ENCODE data around the gene DACT3.
A peak's percentile ranks its signal among the peaks of the same experiment; 100 is the strongest.

Gene DACT3

DNA sequence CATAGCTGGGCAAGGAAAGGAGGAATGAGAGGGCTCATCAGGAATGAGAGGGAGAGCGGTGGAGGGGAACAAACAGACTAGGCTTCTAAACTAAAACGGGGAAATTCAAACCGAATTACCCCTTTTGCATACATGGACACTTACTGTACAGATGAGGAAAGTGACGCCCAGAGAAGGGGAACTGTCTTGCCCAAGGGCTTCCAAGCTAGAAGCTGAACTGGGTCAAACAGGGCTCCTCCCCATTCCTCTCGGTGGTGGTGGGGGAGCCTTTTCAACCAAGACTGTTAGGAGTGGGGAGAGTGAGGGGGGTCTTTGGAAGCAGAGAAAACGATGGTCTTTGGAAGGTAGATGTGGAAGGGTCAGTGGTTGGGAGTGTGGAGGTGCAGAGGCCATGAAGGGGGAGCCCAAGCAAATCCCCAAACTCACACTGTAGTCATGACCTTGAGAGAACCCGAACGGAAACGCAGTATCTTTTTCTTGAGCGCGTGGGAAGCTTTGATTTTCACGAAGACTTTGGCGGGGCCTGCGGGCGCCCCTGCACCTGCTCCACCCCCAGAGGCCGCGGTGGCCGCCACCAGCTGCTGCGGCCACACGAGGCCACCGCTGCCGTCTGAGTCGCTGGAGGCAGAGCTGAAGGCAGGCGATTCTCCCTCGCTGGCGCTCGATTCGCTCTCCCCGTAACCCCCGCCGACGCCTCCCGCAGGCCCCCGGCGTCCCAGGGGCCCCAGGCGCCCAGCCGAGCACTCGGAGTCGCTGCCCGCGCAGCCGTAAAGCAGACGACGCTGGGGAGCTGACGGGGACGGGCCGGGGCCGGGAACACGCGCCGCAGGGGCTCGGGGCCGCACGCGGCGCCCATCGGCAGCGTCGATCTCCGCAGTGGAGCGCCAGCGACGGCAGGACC lies 12.7 kb downstream of the DACT3 start:
- no peak overlapping the region for H2BK120ac ChIP-seq (ENCODE audit: insufficient read depth, low read length, poor library complexity)
- no peak overlapping the region for H3K23ac ChIP-seq (ENCODE audit: low read length)
- H3K9me3 ChIP-seq (ENCODE audit: insufficient read depth, low read depth, low read length), result peaks cover 24% of the 10 kb centered on the region
- H4K12ac ChIP-seq (ENCODE audit: low read depth, low read length), result no peak overlapping the region
- no peak overlapping the region for H2BK12ac ChIP-seq (ENCODE audit: low read length)
- no peaks in the 10 kb centered on the region for H3K4me1 ChIP-seq (ENCODE audit: control insufficient read depth in 1 of 2, insufficient read depth in 2 of 2, low read length in 2 of 2)
- H4K91ac ChIP-seq (ENCODE audit: low read depth, low read length), result no peak overlapping the region
- no peak overlapping the region for H3K4me3 ChIP-seq (ENCODE audit: low read depth, low read length)
- no peak overlapping the region for H3K14ac ChIP-seq (ENCODE audit: low read length)
- no peak overlapping the region for H4K8ac ChIP-seq (ENCODE audit: low read depth, low read length)
- H2AK5ac ChIP-seq (ENCODE audit: low read length), result no peak overlapping the region
- H3K27me3 ChIP-seq (ENCODE audit: insufficient read depth, low read length), result peaks cover 30% of the 10 kb centered on the region
- no CpG with 5 or more reads among the region's 63 CpGs for WGBS (ENCODE audit: extremely low coverage, insufficient coverage, insufficient read length)
- no peaks in the 10 kb centered on the region for H3K79me2 ChIP-seq (ENCODE audit: control insufficient read depth, insufficient read depth, low read length, poor library complexity)
- no peak overlapping the region for H3K18ac ChIP-seq (ENCODE audit: low read length)
- H3K4me2 ChIP-seq (ENCODE audit: low read length), result no peak overlapping the region
- H3K27ac ChIP-seq (ENCODE audit: low read depth, low read length), result no peak overlapping the region
- H3K79me1 ChIP-seq (ENCODE audit: low read length), result no peaks in the 10 kb centered on the region
- DNase-seq, result no peak
- H3K9ac ChIP-seq (ENCODE audit: low read length), result no peak overlapping the region
- H3K36me3 ChIP-seq (ENCODE audit: control insufficient read depth in 1 of 2, insufficient read depth in 2 of 2, low read length in 2 of 2), result peaks cover 5 to 18% of the 10 kb centered on the region in 2 experiments
- H2AFZ ChIP-seq (ENCODE audit: insufficient read depth, low read length, poor library complexity), result no peak overlapping the region
- H3K4ac ChIP-seq (ENCODE audit: low read depth, low read length), result no peak overlapping the region
- no peak overlapping the region for H2BK5ac ChIP-seq (ENCODE audit: low read depth, low read length, poor library complexity)

DNA sequence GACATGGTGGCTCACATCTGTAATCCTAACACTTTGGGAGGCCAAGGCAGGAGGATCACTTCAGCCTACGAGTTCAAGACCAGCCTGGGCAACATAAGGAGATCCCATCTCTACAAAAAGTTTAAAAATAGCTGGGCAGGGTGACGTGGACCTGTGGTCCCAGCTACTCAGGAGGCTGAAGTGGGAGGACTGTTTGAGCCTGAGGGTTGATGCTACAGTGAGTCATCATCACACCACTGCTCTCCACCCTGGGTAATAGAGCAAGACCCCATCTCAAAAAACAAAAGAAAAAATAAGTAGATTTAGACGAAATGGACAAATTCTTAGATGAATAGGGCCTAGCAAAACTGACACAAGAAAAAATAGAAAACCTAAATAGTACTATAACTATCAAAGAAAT lies 14.6 kb downstream of the DACT3 start:
- no peak overlapping the region for H2BK12ac ChIP-seq (ENCODE audit: low read length)
- H2AFZ ChIP-seq (ENCODE audit: insufficient read depth, low read length, poor library complexity), result no peak overlapping the region
- H2BK5ac ChIP-seq (ENCODE audit: low read depth, low read length, poor library complexity), result no peak overlapping the region
- no peak overlapping the region for H4K12ac ChIP-seq (ENCODE audit: low read depth, low read length)
- no peak overlapping the region for H3K23ac ChIP-seq (ENCODE audit: low read length)
- H3K9ac ChIP-seq (ENCODE audit: low read length), result no peak overlapping the region
- no peaks in the 10 kb centered on the region for H3K79me2 ChIP-seq (ENCODE audit: control insufficient read depth, insufficient read depth, low read length, poor library complexity)
- H3K18ac ChIP-seq (ENCODE audit: low read length), result no peak overlapping the region
- peaks cover 24% of the 10 kb centered on the region for H3K9me3 ChIP-seq (ENCODE audit: insufficient read depth, low read depth, low read length)
- H2AK5ac ChIP-seq (ENCODE audit: low read length), result no peak overlapping the region
- H3K4me2 ChIP-seq (ENCODE audit: low read length), result no peak overlapping the region
- no peak overlapping the region for H3K14ac ChIP-seq (ENCODE audit: low read length)
- no peak overlapping the region for H4K8ac ChIP-seq (ENCODE audit: low read depth, low read length)
- H3K27ac ChIP-seq (ENCODE audit: low read depth, low read length), result no peak overlapping the region
- no CpG with 5 or more reads among the region's 3 CpGs for WGBS (ENCODE audit: extremely low coverage, insufficient coverage, insufficient read length)
- H3K79me1 ChIP-seq (ENCODE audit: low read length), result no peaks in the 10 kb centered on the region
- H3K4me1 ChIP-seq (ENCODE audit: control insufficient read depth in 1 of 2, insufficient read depth in 2 of 2, low read length in 2 of 2), result no peaks in the 10 kb centered on the region
- no peak overlapping the region for H3K4me3 ChIP-seq (ENCODE audit: low read depth, low read length)
- no peak overlapping the region for H2BK120ac ChIP-seq (ENCODE audit: insufficient read depth, low read length, poor library complexity)
- peaks cover 30% of the 10 kb centered on the region for H3K27me3 ChIP-seq (ENCODE audit: insufficient read depth, low read length)
- DNase-seq, result no peak
- H4K91ac ChIP-seq (ENCODE audit: low read depth, low read length), result no peak overlapping the region
- H3K4ac ChIP-seq (ENCODE audit: low read depth, low read length), result no peak overlapping the region
- peaks cover 0 to 9% of the 10 kb centered on the region in 2 experiments for H3K36me3 ChIP-seq (ENCODE audit: control insufficient read depth in 1 of 2, insufficient read depth in 2 of 2, low read length in 2 of 2)

DNA sequence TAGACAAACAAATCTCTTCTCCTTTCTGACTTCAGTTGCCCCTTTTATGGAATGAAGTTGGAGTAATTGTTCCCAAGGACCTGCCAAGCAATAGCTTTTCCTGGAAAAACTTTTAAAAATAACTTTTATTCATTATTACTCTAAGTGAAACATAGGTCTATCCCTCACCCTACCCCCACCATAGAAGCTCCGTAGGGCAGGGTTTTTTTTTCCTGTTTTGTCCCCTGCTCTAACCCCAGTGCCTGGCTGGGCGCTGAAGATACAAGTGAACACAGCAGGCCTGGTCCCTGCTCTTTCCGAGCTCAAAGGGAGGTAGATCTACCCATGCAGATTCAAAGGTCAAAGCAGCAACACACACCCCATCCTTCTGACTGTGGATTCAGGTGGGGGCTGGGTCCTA lies 16.3 kb downstream of the DACT3 start:
- no peak overlapping the region for H2BK5ac ChIP-seq (ENCODE audit: low read depth, low read length, poor library complexity)
- no peak overlapping the region for H4K8ac ChIP-seq (ENCODE audit: low read depth, low read length)
- peaks cover 6 to 9% of the 10 kb centered on the region in 2 experiments for H3K4me1 ChIP-seq (ENCODE audit: control insufficient read depth in 1 of 2, insufficient read depth in 2 of 2, low read length in 2 of 2)
- H3K23ac ChIP-seq (ENCODE audit: low read length), result no peak overlapping the region
- H2BK12ac ChIP-seq (ENCODE audit: low read length), result no peak overlapping the region
- peaks cover 28% of the 10 kb centered on the region for H3K27me3 ChIP-seq (ENCODE audit: insufficient read depth, low read length)
- H3K9me3 ChIP-seq (ENCODE audit: insufficient read depth, low read depth, low read length), result peaks cover 19% of the 10 kb centered on the region
- no peak overlapping the region for H3K27ac ChIP-seq (ENCODE audit: low read depth, low read length)
- no peaks in the 10 kb centered on the region for H3K79me2 ChIP-seq (ENCODE audit: control insufficient read depth, insufficient read depth, low read length, poor library complexity)
- peaks cover 4% of the 10 kb centered on the region for H3K79me1 ChIP-seq (ENCODE audit: low read length)
- H3K9ac ChIP-seq (ENCODE audit: low read length), result peak overlapping the region; percentile 48
- no peak overlapping the region for H3K18ac ChIP-seq (ENCODE audit: low read length)
- DNase-seq, result no peak
- WGBS (ENCODE audit: extremely low coverage, insufficient coverage, insufficient read length), result no CpG with 5 or more reads among the region's 3 CpGs
- no peak overlapping the region for H3K4me3 ChIP-seq (ENCODE audit: low read depth, low read length)
- no peak overlapping the region for H2BK120ac ChIP-seq (ENCODE audit: insufficient read depth, low read length, poor library complexity)
- H3K36me3 ChIP-seq (ENCODE audit: control insufficient read depth in 1 of 2, insufficient read depth in 2 of 2, low read length in 2 of 2), result peaks cover 0 to 9% of the 10 kb centered on the region in 2 experiments
- no peak overlapping the region for H3K14ac ChIP-seq (ENCODE audit: low read length)
- H3K4me2 ChIP-seq (ENCODE audit: low read length), result no peak overlapping the region
- H3K4ac ChIP-seq (ENCODE audit: low read depth, low read length), result no peak overlapping the region
- no peak overlapping the region for H4K12ac ChIP-seq (ENCODE audit: low read depth, low read length)
- no peak overlapping the region for H4K91ac ChIP-seq (ENCODE audit: low read depth, low read length)
- no peak overlapping the region for H2AK5ac ChIP-seq (ENCODE audit: low read length)
- no peak overlapping the region for H2AFZ ChIP-seq (ENCODE audit: insufficient read depth, low read length, poor library complexity)

DNA sequence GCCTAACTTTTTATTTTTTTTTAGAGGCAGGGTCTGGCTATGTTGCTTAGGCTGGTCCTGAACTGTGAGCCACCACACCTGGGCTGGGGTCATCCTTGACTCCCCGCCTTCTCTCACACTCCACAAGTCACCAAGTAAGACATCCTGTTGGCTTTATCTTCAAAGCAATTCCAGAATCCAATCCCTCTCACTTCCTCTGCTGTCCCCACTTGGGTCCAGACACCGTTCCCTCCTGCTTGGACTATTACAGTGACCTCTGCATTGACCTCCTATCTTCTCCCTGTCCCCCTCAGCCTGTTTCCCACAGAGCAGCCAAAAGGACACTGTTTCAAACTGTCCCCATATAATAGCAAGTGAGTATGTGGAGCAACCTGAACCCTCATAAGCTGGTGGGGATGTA lies 20.3 kb downstream of the DACT3 start:
- no peak overlapping the region for H4K8ac ChIP-seq (ENCODE audit: low read depth, low read length)
- H2BK5ac ChIP-seq (ENCODE audit: low read depth, low read length, poor library complexity), result no peak overlapping the region
- H4K91ac ChIP-seq (ENCODE audit: low read depth, low read length), result no peak overlapping the region
- H3K9ac ChIP-seq (ENCODE audit: low read length), result no peak overlapping the region
- no CpG with 5 or more reads among the region's 2 CpGs for WGBS (ENCODE audit: extremely low coverage, insufficient coverage, insufficient read length)
- no peak overlapping the region for H2AK5ac ChIP-seq (ENCODE audit: low read length)
- no peak overlapping the region for H2BK120ac ChIP-seq (ENCODE audit: insufficient read depth, low read length, poor library complexity)
- no peak overlapping the region for H3K23ac ChIP-seq (ENCODE audit: low read length)
- H3K4me3 ChIP-seq (ENCODE audit: low read depth, low read length), result no peak overlapping the region
- no peak overlapping the region for H3K4me2 ChIP-seq (ENCODE audit: low read length)
- H3K79me1 ChIP-seq (ENCODE audit: low read length), result peaks cover 13% of the 10 kb centered on the region
- H3K18ac ChIP-seq (ENCODE audit: low read length), result no peak overlapping the region
- no peak overlapping the region for H3K14ac ChIP-seq (ENCODE audit: low read length)
- H3K9me3 ChIP-seq (ENCODE audit: insufficient read depth, low read depth, low read length), result peaks cover 3% of the 10 kb centered on the region
- peaks cover 9% of the 10 kb centered on the region for H3K27me3 ChIP-seq (ENCODE audit: insufficient read depth, low read length)
- no peak overlapping the region for H2BK12ac ChIP-seq (ENCODE audit: low read length)
- H4K12ac ChIP-seq (ENCODE audit: low read depth, low read length), result no peak overlapping the region
- DNase-seq, result no peak
- H3K4me1 ChIP-seq (ENCODE audit: control insufficient read depth in 1 of 2, insufficient read depth in 2 of 2, low read length in 2 of 2), result peaks cover 8 to 19% of the 10 kb centered on the region in 2 experiments
- H3K4ac ChIP-seq (ENCODE audit: low read depth, low read length), result no peak overlapping the region
- no peaks in the 10 kb centered on the region for H3K36me3 ChIP-seq (ENCODE audit: control insufficient read depth in 1 of 2, insufficient read depth in 2 of 2, low read length in 2 of 2)
- no peak overlapping the region for H3K27ac ChIP-seq (ENCODE audit: low read depth, low read length)
- no peak overlapping the region for H2AFZ ChIP-seq (ENCODE audit: insufficient read depth, low read length, poor library complexity)
- peaks cover 2% of the 10 kb centered on the region for H3K79me2 ChIP-seq (ENCODE audit: control insufficient read depth, insufficient read depth, low read length, poor library complexity)
